Metanephros (tissue), 2 donors: ENCODE results near the gene STK25. TPM values are rescaled to one million over a fixed set of nuclear protein-coding genes. Genes with fewer than 3 reads are reported as not detected.

ENCODE experiments used
- small RNA-seq: library from RNA; depleted of rRNA; stranded (forward); fragments of <200 nt; gene quantifications from one replicate; pipeline ENCODE3, GENCODE V24; 2014; ENCODE audit warnings: low replicate concordance
- total RNA-seq: library from RNA; depleted of rRNA; stranded (reverse); fragments of >200 nt; gene quantifications from one replicate; pipeline ENCODE4 v1.2.3, GENCODE V29; 2014

The STK25 gene
- 274 TPM for total RNA-seq

GRCh38 chr2:241508240-241509154, at the start of gene STK25:
TSS of gene STK25 (minus strand) at chr2:241508584. CDS start at chr2:241508035, 549 bp downstream.

Small RNAs within 50 kb of the gene (small RNA-seq; reads per million reads assigned to genes)
- gene MIR3133, result not detected

Other genes with a start within 250 kb of the STK25 start
- 488 TPM for gene HDLBP, start 192.9 kb downstream of the STK25 start, total RNA-seq
- 377 TPM for gene SEPTIN2, start 192.7 kb downstream of the STK25 start, total RNA-seq
- 69.4 TPM for gene FARP2, start 152.3 kb downstream of the STK25 start, total RNA-seq
- gene BOK, start 50.2 kb upstream of the STK25 start, total RNA-seq, result 28.4 TPM
- 82.2 TPM for gene THAP4, start 128.6 kb upstream of the STK25 start, total RNA-seq
- 83.0 TPM for gene ATG4B, start 129.1 kb upstream of the STK25 start, total RNA-seq
- 24.6 TPM for gene DTYMK, start 178.2 kb upstream of the STK25 start, total RNA-seq
- gene ING5, start 193.5 kb upstream of the STK25 start, total RNA-seq, result 36.8 TPM
- gene D2HGDH, start 226.0 kb upstream of the STK25 start, total RNA-seq, result 39.3 TPM